T-helper 1 cell treated with Interleukin-12 subunit alpha and Interleukin-12 subunit beta and Interleukin-4 antibody, amounts not matched to agents 30 ng/mL and 1 ng/mL, for 36 hours (primary cell): Measurements from ENCODE around the gene STPG3. TPM values are rescaled to one million over a fixed set of nuclear protein-coding genes. Genes with fewer than 3 reads are reported as not detected.

Source experiments
- intact Hi-C: fragments of 100-400 bp; cut with micrococcal nuclease; formaldehyde crosslinking; loops from one replicate; pipeline ENCODE4 v1.15.1; 2024
- total RNA-seq: library from RNA; stranded (reverse); gene quantifications from 2 replicates; pipeline ENCODE4 v1.2.3, GENCODE V29; 2022

STPG3 gene
- total RNA-seq, 1 donor from 2014 or later: 0.27 TPM

- intact Hi-C loops: no loop called here
Measured at GRCh38 chr9:137277329-137278041, 26.4 kb downstream of the STPG3 start, which contains the start of gene TOR4A. TSS of gene TOR4A (plus strand) at chr9:137277726. CDS start at chr9:137278690, 964 bp downstream.

DNA sequence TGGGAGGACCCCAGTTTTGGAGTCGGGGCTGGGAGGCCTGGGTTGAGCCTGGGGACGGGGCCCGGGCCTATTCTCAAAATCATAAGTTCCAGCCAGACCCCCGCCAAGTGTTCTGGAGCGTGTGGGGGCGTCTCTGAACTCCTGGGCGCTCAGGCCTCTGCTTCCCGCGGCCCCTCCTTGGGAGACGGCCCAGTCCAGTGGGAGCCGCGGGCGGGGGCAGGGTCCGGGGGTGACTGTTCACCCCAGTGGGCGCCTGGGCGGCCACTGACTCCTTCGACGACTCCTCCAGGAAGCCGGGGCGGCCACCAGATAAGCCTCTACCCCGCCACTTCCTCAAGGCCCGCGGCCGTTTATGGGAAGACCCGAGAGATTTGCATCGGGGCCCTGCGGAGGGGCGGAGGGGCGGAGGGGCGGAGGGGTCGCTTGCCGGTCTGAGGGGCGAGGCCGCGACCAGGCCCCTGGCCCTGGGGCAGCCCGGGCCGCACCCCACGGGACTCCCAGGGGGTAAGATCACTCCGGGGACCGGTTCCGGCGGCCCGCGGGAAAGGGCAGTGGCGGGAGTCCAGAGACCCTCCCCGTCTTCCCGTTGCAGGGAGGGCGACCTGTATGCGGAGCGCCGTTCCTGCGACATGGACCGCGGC lies 27.1 kb downstream of the STPG3 start:
- intact Hi-C loops: no loop called here

GRCh38 chr9:137278721-137279711 lies 27.9 kb downstream of the STPG3 start:
- intact Hi-C loops: no loop called here

GRCh38 chr9:137279741-137280473 lies 28.8 kb downstream of the STPG3 start:
- intact Hi-C loops: no loop called here

- intact Hi-C loops: no loop called here
Measured at GRCh38 chr9:137280474-137281344, 29.6 kb downstream of the STPG3 start.

GRCh38 chr9:137281345-137282116 lies 30.4 kb downstream of the STPG3 start:
- intact Hi-C loops: no loop called here

- intact Hi-C loops: no loop called here
Measured at GRCh38 chr9:137286975-137287383, 35.9 kb downstream of the STPG3 start.

DNA sequence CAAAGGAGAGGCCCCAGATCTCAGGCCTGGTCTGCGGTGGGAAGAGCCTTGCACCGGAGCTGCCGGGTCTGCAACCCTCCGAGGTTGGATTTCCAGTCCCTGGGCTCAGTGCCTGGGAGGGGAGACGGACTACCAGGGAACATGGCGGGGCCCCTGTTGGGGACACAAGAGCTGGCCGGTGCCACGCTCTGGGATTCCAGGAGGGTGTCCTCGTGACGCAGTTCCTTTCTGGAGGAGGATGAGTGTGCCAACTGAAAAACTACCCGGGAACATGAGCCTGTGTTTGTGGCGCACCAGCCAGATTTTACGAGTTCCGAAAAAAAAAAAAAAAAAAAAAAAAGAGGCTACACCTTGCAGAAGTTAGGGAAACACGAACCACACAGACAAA lies 42.0 kb downstream of the STPG3 start:
- intact Hi-C loops: loop anchor here (10.0 kb wide), 1 partner anchor 242 kb away; no protein-coding TSS in a partner anchor

- intact Hi-C loops: loop anchor here (1.0 to 10.0 kb wide), 3 partner anchors 9 to 241 kb away; partner anchors contain the start of gene NRARP
Measured at GRCh38 chr9:137293482-137294090, 42.5 kb downstream of the STPG3 start.

DNA sequence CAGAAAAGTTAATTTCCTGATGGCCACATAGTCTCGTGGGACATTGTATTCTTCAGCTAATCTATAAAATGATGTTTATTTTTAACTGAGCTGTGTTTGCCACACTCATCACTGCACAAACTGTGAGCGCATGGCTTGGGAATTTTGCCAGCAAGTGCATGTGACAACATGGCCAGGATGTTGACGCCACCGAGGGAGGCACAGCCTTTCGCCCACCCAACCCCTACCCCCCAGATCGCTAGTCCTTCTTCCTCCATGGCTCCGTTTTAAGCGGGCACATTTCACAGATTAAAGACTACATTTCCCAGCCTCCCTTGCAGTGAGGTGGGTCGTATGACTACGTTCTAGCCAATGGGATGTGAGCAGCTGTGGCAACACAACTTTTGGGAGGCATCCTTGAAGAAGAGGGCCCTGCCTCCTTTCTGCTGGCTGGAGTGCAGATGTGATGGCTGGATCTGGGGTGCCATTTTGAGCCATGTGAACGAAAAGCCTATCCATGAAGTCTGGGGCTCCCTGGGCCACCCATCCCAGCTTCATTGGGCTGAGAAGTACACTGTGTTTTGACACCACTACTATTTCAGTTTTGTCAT lies 43.1 kb downstream of the STPG3 start:
- intact Hi-C loops: loop anchor here (1.0 to 10.0 kb wide), 3 partner anchors 8 to 241 kb away; partner anchors contain the start of gene NRARP

GRCh38 chr9:137294681-137295237 lies 43.7 kb downstream of the STPG3 start:
- intact Hi-C loops: loop anchor here (1.0 to 10.0 kb wide), 4 partner anchors 8 to 240 kb away; partner anchors contain the start of gene NRARP

DNA sequence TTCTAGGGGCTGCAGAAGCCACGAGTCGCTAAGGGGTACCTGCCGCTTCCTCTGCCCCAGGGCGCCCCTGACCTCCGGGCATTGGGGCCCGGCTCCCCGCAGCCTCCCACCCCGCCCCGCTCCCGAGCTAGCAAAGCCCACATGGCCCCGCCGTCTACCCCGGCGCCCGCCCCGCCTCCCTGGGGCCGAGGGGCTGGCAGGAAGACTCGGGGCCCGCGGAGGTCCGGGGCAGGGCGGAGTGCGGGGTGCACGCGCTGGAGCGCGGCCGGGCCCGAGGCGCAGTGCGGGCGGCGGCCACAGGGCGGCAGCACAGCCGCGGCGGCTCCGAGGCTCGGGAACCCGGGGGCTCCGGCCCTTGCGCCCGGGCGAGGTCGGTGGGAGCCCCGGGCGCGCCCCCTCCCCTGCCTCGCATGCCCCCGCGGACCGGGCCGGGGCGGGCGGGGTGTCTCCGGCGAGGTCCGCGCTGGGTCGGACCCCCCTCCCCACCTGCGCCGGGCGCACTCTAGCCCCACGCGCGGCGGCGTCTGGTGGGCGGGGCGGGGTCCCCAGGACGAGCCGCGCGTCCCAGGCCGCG lies 44.2 kb downstream of the STPG3 start:
- intact Hi-C loops: loop anchor here (1.0 to 10.0 kb wide), 2 partner anchors 112 to 239 kb away; no protein-coding TSS in a partner anchor

DNA sequence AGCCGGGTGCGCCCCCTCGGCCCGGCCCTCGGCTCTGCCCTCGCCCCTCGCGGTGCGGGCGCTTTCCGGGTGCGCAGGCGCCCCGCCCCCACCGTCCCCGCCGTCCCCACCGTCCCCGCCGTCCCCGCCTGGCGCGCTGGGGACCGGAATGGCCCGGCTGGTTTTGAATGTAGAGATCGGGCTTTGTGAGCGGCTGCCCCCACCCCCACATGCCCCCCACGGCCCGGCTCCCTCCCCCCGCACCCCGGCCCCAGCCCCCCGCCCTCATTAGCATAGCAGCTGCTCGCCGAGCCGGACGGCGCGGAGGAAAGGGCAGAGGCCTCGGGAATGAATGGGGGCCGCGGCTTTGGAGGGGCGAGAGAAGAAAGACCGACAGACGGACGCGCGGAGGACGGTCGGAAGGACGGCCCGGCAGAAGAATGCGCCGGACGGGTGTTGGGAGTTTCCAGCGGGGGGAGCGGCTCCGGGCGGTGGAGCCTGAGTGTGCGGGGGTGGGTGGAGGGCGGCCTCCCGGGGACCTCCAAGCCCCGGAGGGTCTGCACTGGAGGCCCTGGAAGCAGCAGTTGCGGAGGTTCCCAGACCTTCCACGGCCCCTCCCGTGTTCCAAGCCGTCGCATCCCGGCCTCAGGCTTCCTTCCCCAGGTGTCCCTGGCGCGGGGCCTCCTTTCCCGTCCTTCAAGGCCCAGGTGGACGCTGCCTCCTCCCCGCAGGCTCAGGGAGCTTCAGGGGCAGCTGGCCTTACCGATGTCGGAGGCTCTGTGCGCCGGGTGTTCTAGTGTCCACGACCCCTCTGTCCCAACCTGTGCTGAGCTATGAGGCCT lies 45.0 kb downstream of the STPG3 start:
- intact Hi-C loops: loop anchor here (1.0 to 10.0 kb wide), 2 partner anchors 111 to 239 kb away; no protein-coding TSS in a partner anchor

DNA sequence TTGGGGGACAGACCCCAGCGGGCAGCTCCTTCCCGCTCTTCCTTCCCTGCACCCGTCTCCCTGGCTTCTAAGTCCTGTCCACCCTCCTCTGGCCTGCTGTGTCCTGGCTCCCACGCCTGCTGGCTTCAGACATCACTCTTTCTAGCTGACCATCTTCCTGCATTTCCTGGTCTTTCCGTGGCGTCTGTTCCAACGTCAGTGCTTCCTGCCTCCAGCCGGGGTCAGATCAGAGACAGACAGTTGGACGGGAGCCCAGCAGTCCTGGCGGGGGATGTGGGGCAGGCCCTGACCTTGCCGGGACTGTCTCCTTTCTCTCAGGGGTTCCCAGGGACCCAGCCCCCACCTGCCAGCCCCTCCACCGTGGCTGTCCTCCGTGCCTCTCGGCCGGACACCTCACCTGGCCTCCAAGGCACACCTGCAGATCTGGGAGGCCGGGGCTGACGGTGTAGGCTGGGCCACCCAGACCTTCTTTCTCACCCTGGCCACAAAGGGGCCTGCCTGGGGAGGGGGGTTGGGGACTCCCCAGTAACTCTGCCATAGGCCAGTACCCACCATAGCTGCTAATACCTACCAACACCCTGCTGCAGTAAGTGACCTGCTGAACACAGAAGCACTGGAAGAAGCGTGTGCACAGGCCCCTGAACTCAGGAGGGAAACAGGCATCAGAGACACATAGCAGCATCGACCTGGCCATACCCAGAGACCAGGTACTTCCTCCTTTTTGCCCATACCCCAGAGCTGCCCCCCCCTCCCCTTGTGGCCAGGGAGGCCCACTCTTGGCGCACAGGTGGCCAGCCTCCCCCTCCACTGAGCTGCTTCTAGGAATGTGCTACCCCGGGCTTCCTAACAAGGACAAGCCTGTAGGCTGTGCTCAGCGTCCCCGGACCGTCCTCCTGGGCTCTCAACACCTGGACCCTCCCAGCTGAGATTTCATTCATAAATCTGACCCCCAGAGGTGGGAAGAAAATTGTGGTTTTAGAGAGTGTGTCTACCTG lies 45.9 kb downstream of the STPG3 start:
- intact Hi-C loops: loop anchor here (10.0 kb wide), 1 partner anchor 238 kb away; no protein-coding TSS in a partner anchor

GRCh38 chr9:137297966-137298365 lies 46.9 kb downstream of the STPG3 start:
- intact Hi-C loops: loop anchor here (10.0 kb wide), 1 partner anchor 237 kb away; no protein-coding TSS in a partner anchor
